Measurements from ENCODE around the gene PLEKHM1. TPM values are rescaled to one million over a fixed set of nuclear protein-coding genes. Genes with fewer than 3 reads are reported as not detected.

The PLEKHM1 gene
- total and polyA plus RNA-seq, 2 of the 4 experiments (the other 2 are of a cell fraction): 4.7 to 16.4 TPM

DNA sequence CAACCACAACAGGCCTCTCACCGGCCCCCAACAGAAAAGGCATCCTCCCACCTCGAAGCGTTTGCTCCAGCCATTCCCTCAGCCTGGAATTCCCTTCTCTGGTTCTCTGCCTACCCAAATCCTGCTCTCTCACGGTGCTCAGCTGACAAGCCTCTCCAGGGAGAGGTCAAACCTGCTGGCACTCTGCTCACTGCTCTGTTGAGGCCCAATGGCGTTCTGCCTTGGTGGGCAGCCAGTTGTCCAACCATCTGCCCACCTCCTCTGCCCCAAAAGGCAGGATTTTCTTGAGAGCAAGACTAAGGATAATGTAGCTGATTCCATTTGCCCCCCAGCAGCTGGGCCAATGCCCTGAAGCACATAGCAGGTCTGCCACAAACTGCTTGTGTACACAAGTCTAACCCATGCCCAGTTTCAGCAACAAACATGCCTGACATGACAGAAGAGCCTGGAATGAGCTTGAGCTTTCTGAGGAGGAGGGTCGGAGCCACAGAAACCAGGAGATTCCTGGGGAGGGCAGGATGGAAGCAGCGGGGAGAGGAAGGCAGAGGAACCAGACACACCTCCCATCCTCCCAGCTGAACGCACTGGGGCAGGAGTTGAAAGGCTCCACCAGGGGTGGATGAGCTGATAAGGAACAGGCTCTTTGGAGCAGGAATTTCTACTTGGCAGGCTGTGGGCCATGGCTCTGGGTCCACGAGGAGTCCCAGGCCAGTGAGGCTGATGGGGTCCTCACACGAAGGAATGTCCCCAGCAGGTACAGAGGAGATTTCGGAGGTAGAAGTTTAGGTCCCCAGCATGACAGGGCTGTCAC, 81.7 kb downstream of the PLEKHM1 start (continued):
- TF ChIP-seq, protein P1, sequence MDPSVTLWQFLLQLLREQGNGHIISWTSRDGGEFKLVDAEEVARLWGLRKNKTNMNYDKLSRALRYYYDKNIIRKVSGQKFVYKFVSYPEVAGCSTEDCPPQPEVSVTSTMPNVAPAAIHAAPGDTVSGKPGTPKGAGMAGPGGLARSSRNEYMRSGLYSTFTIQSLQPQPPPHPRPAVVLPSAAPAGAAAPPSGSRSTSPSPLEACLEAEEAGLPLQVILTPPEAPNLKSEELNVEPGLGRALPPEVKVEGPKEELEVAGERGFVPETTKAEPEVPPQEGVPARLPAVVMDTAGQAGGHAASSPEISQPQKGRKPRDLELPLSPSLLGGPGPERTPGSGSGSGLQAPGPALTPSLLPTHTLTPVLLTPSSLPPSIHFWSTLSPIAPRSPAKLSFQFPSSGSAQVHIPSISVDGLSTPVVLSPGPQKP (IDR thresholded peaks at IDR 0.05; ENCODE audit: borderline replicate concordance, low read depth, low read length): no peak

DNA sequence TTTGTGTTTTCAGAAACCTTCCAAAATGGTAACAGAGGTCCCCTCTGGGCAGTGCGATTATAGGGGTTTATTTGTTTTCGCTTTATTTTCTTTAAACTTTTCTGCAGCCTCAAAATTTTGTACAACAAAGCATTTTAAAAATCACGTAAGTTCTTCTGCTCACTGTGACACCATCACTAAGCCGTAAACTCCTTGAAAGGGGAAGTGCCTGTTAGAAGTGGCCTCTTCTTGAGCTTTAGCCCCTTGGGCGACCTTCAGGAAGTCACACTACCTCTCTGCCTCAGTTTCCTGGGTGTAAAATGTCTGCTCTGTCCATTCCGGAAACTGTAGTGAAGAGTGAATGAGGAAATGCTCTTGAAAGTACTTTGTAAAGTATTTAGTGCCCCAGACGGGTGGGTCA, 84.4 kb downstream of the PLEKHM1 start:
- POLR2A ChIA-PET (ENCODE audit: unreplicated experiment): no interaction called here

More for the DNA sequence above, 84.4 kb downstream of the PLEKHM1 start:
- H2AK5ac ChIP-seq (ENCODE audit: low read depth, low read length): no peak overlapping the region
- no peak overlapping the region for H4K91ac ChIP-seq (ENCODE audit: insufficient read depth, low read depth, low read length)
- CTCF ChIA-PET: no interaction called here
- no peaks in the 10 kb centered on the region for H3K9me3 ChIP-seq (ENCODE audit: control insufficient read depth, insufficient read depth, low read length)
- peaks cover 6% of the 10 kb centered on the region; the same call in 1 of the 2 replicates for H3K4me1 ChIP-seq (ENCODE audit: control insufficient read depth, insufficient read depth, low read length)
- H2BK15ac ChIP-seq (ENCODE audit: low read depth, low read length): no peak overlapping the region
- H2AK9ac ChIP-seq (replicated peaks; ENCODE audit: low read depth, low read length, poor library complexity): no peak overlapping the region
- WGBS, 2 experiments (ENCODE audit: extremely low coverage in 2 of 2, insufficient read length in 1 of 2): no CpG with 5 or more reads among the region's 7 CpGs
- no peak overlapping the region for H3K23ac ChIP-seq (ENCODE audit: low read depth, low read length)
- no peak overlapping the region for H3K14ac ChIP-seq (replicated peaks; ENCODE audit: low read depth, low read length)
- no peaks in the 10 kb centered on the region for H3K79me1 ChIP-seq (ENCODE audit: low read depth in 1 of 2, low read length in 2 of 2)
- H3K27me3 ChIP-seq (ENCODE audit: control insufficient read depth, insufficient read depth, low read length): peaks cover 23% of the 10 kb centered on the region
- no peak for DNase-seq
- H3K4ac ChIP-seq (ENCODE audit: low read depth, low read length): no peak overlapping the region
- H2BK120ac ChIP-seq (ENCODE audit: low read depth, low read length): no peak overlapping the region
- H4K5ac ChIP-seq (ENCODE audit: low read depth, low read length): no peak overlapping the region
- no peaks in the 10 kb centered on the region for H3K9me1 ChIP-seq (ENCODE audit: insufficient read depth, low read length)
- no peak overlapping the region for H3K56ac ChIP-seq (ENCODE audit: extremely low read depth, insufficient read depth, low read length)
- no peak overlapping the region for H2BK5ac ChIP-seq (ENCODE audit: low read depth, low read length, poor library complexity, severe bottlenecking)
- H3K27ac ChIP-seq (ENCODE audit: insufficient read depth, low read length): no peak overlapping the region
- TF ChIP-seq MXI1 (IDR thresholded peaks at IDR 0.05; ENCODE audit: borderline replicate concordance, low read depth, low read length) (no peak), CEBPB (IDR thresholded peaks at IDR 0.05; ENCODE audit: low read depth, low read length) (no peak), NFE2L2 (IDR thresholded peaks at IDR 0.05; ENCODE audit: low read depth, low read length) (no peak), CHD1 (IDR thresholded peaks at IDR 0.05; ENCODE audit: low read depth, low read length) (no peak)
- TF ChIP-seq, protein P2, sequence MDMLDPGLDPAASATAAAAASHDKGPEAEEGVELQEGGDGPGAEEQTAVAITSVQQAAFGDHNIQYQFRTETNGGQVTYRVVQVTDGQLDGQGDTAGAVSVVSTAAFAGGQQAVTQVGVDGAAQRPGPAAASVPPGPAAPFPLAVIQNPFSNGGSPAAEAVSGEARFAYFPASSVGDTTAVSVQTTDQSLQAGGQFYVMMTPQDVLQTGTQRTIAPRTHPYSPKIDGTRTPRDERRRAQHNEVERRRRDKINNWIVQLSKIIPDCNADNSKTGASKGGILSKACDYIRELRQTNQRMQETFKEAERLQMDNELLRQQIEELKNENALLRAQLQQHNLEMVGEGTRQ (IDR thresholded peaks at IDR 0.05; ENCODE audit: low read depth, low read length): no peak
- no peak overlapping the region for H3K18ac ChIP-seq (ENCODE audit: low read depth, low read length)
- H2AFZ ChIP-seq (replicated peaks; ENCODE audit: low read length, poor library complexity): no peak overlapping the region
- no peak overlapping the region for H3K4me2 ChIP-seq (ENCODE audit: low read depth, low read length)
- no peak overlapping the region for H3K9ac ChIP-seq (ENCODE audit: low read depth, low read length)
- intact Hi-C loops (cut with micrococcal nuclease) (no loop called here), in situ Hi-C loops (cut with MboI; ENCODE audit: low sequenced_read_pairs) (loop anchor here (25.0 kb wide), 1 partner anchor 431 kb away; the partner anchor contains the start of gene SPPL2C), dilution Hi-C loops (cut with HindIII; ENCODE audit: low sequenced_read_pairs, unreplicated experiment) (no loop called here)
- no peaks in the 10 kb centered on the region for H3K36me3 ChIP-seq (ENCODE audit: control insufficient read depth, insufficient read depth, low read length)
- no TSS peak for BruUV-seq (replicated peaks)
- no peak overlapping the region for H2BK20ac ChIP-seq (ENCODE audit: low read depth, low read length)
- H3K4me3 ChIP-seq (ENCODE audit: insufficient read depth, low read depth, low read length): no peak overlapping the region
- ATAC-seq (ENCODE audit: low read depth): no peak
- H4K8ac ChIP-seq (ENCODE audit: low read depth in 2 of 2, low read length in 2 of 2): no peak overlapping the region
- H4K20me1 ChIP-seq (ENCODE audit: insufficient read depth, low read length): no peaks in the 10 kb centered on the region; the same call in none of the 2 replicates
